CD4-positive, alpha-beta T cell treated with Interleukin-2 at 100 ng/mL for 4 hours (primary cell): Measurements from ENCODE around the gene HTT.

Source experiments
- DNase-seq: peaks from one replicate; pipeline ENCODE4 v3.0.0-alpha.2; 2020; ENCODE audit warnings: low spot score

HTT gene

GRCh38 chr4:3234171-3235029 is 159.9 kb downstream of the HTT start:
- DNase-seq: no peak

- no peak for DNase-seq
These were observed 160.5 kb downstream of the HTT start for GRCh38 chr4:3235030-3235345.

- no peak for DNase-seq
These were observed 161.1 kb downstream of the HTT start for GRCh38 chr4:3235581-3235980.

- no peak for DNase-seq
These were observed 161.9 kb downstream of the HTT start for GRCh38 chr4:3236326-3236878.

- no peak for DNase-seq
These were observed 162.8 kb downstream of the HTT start for GRCh38 chr4:3237266-3237665.

GRCh38 chr4:3237712-3238560 is 163.5 kb downstream of the HTT start:
- no peak for DNase-seq

GRCh38 chr4:3238721-3239120 is 164.2 kb downstream of the HTT start:
- DNase-seq: no peak

GRCh38 chr4:3239303-3239702 is 164.8 kb downstream of the HTT start:
- DNase-seq: no peak

- no peak for DNase-seq
These were observed 165.8 kb downstream of the HTT start for GRCh38 chr4:3239998-3240920.

GRCh38 chr4:3240936-3241522 is 166.5 kb downstream of the HTT start:
- no peak for DNase-seq

GRCh38 chr4:3241898-3242524 is 167.5 kb downstream of the HTT start:
- no peak for DNase-seq

- no peak for DNase-seq
These were observed 168.8 kb downstream of the HTT start for GRCh38 chr4:3243136-3243780.

GRCh38 chr4:3244002-3244401 is 169.5 kb downstream of the HTT start:
- no peak for DNase-seq

GRCh38 chr4:3244747-3245146 is 170.3 kb downstream of the HTT start:
- DNase-seq: no peak

- no peak for DNase-seq
These were observed 171.2 kb downstream of the HTT start for GRCh38 chr4:3245676-3246075.

GRCh38 chr4:3246458-3247398 is 172.2 kb downstream of the HTT start:
- DNase-seq: no peak

GRCh38 chr4:3247399-3248177 is 173.1 kb downstream of the HTT start:
- no peak for DNase-seq

GRCh38 chr4:3248178-3248480 is 173.6 kb downstream of the HTT start:
- no peak for DNase-seq
